Mesenchymal stem cell (in vitro differentiated cells and primary cell): ENCODE measurements around the gene PNLIPRP3.

Experiments
- DNase-seq: peaks from one replicate; pipeline ENCODE4 v3.0.0-alpha.2; 2013
- H2AFZ ChIP-seq: one replicate; pipeline ENCODE4 v1.6.1; 2013; ENCODE audit warnings: low read depth, mild to moderate bottlenecking, control low read depth, inconsistent platforms, low read length, moderate library complexity
- H2AK5ac ChIP-seq: 2 replicates; pipeline ENCODE4 v1.6.1; 2013; ENCODE audit warnings: low read length, moderate library complexity, mild to moderate bottlenecking, inconsistent platforms; ENCODE audit not compliant: severe bottlenecking
- H2BK120ac ChIP-seq: one replicate; pipeline ENCODE4 v1.6.1; 2013; ENCODE audit warnings: low read depth, mild to moderate bottlenecking, inconsistent platforms, low read length, moderate library complexity
- H2BK12ac ChIP-seq, 2 experiments: one replicate each; pipeline ENCODE4 v1.6.1; 2013; ENCODE audit warnings: inconsistent platforms in 2 of 2, low read length in 2 of 2, mild to moderate bottlenecking in 2 of 2, moderate library complexity in 2 of 2, control low read depth in 1 of 2
- H2BK15ac ChIP-seq: one replicate; pipeline ENCODE4 v1.6.1; 2013; ENCODE audit warnings: mild to moderate bottlenecking, low read depth, inconsistent platforms; ENCODE audit not compliant: poor library complexity, severe bottlenecking
- H2BK5ac ChIP-seq: 2 replicates; pipeline ENCODE4 v1.6.1; 2013; ENCODE audit warnings: low read depth, mild to moderate bottlenecking, low read length, control low read depth, inconsistent platforms; ENCODE audit not compliant: poor library complexity, severe bottlenecking
- H3K14ac ChIP-seq, 2 experiments: one replicate each; pipeline ENCODE4 v1.6.1; 2013; ENCODE audit warnings: inconsistent platforms in 2 of 2, low read length in 2 of 2, control low read depth in 1 of 2, mild to moderate bottlenecking in 1 of 2, moderate library complexity in 1 of 2
- H3K18ac ChIP-seq, 2 experiments: one replicate each; pipeline ENCODE4 v1.6.1; 2013; ENCODE audit warnings: inconsistent platforms in 2 of 2, low read length in 2 of 2, control low read depth in 1 of 2, low read depth in 1 of 2, mild to moderate bottlenecking in 1 of 2
- H3K23ac ChIP-seq, 2 experiments: one replicate each; pipeline ENCODE4 v1.6.1; 2013; ENCODE audit warnings: inconsistent platforms in 2 of 2, low read length in 2 of 2, mild to moderate bottlenecking in 2 of 2, moderate library complexity in 2 of 2, control low read depth in 1 of 2
- H3K27ac ChIP-seq: 2 replicates; pipeline ENCODE4 v1.5.1; 2013; ENCODE audit warnings: mild to moderate bottlenecking, moderate library complexity, low read length, control low read depth, inconsistent platforms; ENCODE audit not compliant: poor library complexity, severe bottlenecking
- H3K27me3 ChIP-seq, 2 experiments: 2 replicates each; pipeline versions ENCODE4 v1.6.1 to v1.7.0; 2013; ENCODE audit warnings: low read length in 2 of 2, mild to moderate bottlenecking in 2 of 2, moderate library complexity in 2 of 2, control low read depth in 1 of 2, inconsistent platforms in 1 of 2; ENCODE audit not compliant: control insufficient read depth in 1 of 2, insufficient read depth in 1 of 2
- H3K36me3 ChIP-seq, 2 experiments: 2 replicates each; pipeline versions ENCODE4 v1.6.1 to v1.7.0; 2013; ENCODE audit warnings: low read length in 2 of 2, control low read depth in 1 of 2, inconsistent platforms in 1 of 2, low read depth in 1 of 2, mild to moderate bottlenecking in 1 of 2; ENCODE audit not compliant: insufficient read depth in 2 of 2, control insufficient read depth in 1 of 2
- H3K4ac ChIP-seq, 2 experiments: one replicate each; pipeline ENCODE4 v1.6.1; 2013; ENCODE audit warnings: inconsistent platforms in 2 of 2, low read length in 2 of 2, mild to moderate bottlenecking in 2 of 2, moderate library complexity in 2 of 2, control low read depth in 1 of 2, low read depth in 1 of 2
- H3K4me1 ChIP-seq: 2 replicates; pipeline ENCODE4 v1.6.1; 2013; ENCODE audit warnings: low read depth, low read length, control low read depth; ENCODE audit not compliant: control insufficient read depth, insufficient read depth
- H3K4me2 ChIP-seq: 2 replicates; pipeline ENCODE4 v1.6.1; 2013; ENCODE audit warnings: low read length, mild to moderate bottlenecking, inconsistent platforms; ENCODE audit not compliant: poor library complexity, severe bottlenecking
- H3K4me3 ChIP-seq, 2 experiments: 2 replicates each; pipeline versions ENCODE4 v1.5.1 to v1.7.0; 2013; ENCODE audit warnings: low read length in 2 of 2, mild to moderate bottlenecking in 2 of 2, control low read depth in 1 of 2, low read depth in 1 of 2; ENCODE audit not compliant: insufficient read depth in 1 of 2
- H3K79me1 ChIP-seq: replicated peaks from 2 replicates; pipeline ENCODE4 v1.6.1; 2013; ENCODE audit warnings: mild to moderate bottlenecking, control low read depth, low read length, inconsistent platforms; ENCODE audit not compliant: poor library complexity, severe bottlenecking
- H3K9ac ChIP-seq: 2 replicates; pipeline ENCODE4 v1.7.0; 2013; ENCODE audit warnings: mild to moderate bottlenecking, low read length, moderate library complexity
- H3K9me3 ChIP-seq: 2 replicates; pipeline ENCODE4 v1.7.0; 2013; ENCODE audit warnings: mild to moderate bottlenecking, low read length; ENCODE audit not compliant: control insufficient read depth
- H4K8ac ChIP-seq: one replicate; pipeline ENCODE4 v1.6.1; 2013; ENCODE audit warnings: inconsistent platforms, mild to moderate bottlenecking, low read length, moderate library complexity
- H4K91ac ChIP-seq: one replicate; pipeline ENCODE4 v1.6.1; 2013; ENCODE audit warnings: mild to moderate bottlenecking, low read length, inconsistent platforms
- WGBS: methylation state at CpG from one replicate; pipeline ENCODE4 v1.1.7; 2013; ENCODE audit warnings: mixed read lengths; 5-methylcytosine and 5-hydroxymethylcytosine counted together

Gene PNLIPRP3

DNA sequence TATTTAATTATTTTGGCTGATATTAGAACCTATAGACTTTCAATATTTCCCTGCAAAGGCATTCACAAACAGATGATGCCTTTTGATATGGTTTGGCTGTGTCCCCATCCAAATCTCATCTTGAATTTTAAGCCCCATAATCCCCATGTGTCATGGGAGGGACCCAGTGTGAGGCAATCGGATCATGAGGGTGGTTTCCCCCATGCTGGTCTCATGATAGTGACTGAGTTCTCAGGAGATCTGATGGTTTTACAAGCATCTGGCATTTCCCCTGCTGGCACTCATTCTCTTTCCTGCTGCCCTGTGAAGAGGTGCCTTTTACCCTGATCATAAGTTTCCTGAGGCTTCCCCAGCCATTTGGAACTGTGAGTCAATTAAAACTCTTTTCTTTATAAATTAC lies 9.3 kb upstream of the PNLIPRP3 start:
- WGBS, result 85% methylated on average over 1 of the region's 1 CpG
- no peaks in the 10 kb centered on the region for H3K9me3 ChIP-seq

DNA sequence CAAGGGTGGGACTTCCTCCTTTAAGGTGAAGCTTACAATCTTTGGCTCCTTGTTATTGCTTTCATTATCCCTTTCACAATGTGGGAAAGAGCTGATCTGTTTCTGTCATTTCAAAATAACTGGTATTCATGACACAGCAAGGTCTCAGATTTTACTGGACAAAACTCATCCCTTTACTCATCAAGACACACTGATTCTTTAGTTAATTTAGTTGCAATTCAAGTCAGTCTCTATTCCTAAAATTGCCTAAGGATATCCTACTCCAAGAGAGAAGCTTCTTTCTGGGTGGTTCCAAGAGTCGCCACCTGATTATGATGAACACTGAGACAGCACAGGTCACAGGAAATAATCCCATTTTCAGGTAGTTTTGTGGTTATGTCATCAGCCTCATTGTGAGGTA lies 5.8 kb upstream of the PNLIPRP3 start:
- Histone ChIP-seq H4K91ac (no peak overlapping the region), H3K23ac (no peak overlapping the region), H3K4ac (no peak overlapping the region), H3K4me2 (no peak overlapping the region), H4K8ac (no peak overlapping the region), H3K79me1 (no peaks in the 10 kb centered on the region), H3K4me1 (no peaks in the 10 kb centered on the region), H3K27me3 (no peaks in the 10 kb centered on the region), H3K9ac (peak overlapping the region; percentile 20), H2BK120ac (no peak overlapping the region), H2BK15ac (no peak overlapping the region), H2AK5ac (no peak overlapping the region), H3K27ac (no peak overlapping the region), H3K36me3 (no peaks in the 10 kb centered on the region), H3K14ac (no peak overlapping the region), H2BK5ac (no peak overlapping the region), H3K18ac (no peak overlapping the region), H2AFZ (no peak overlapping the region), H3K4me3 (no peak overlapping the region), H2BK12ac (no peak overlapping the region), H3K9me3 (no peaks in the 10 kb centered on the region)
- WGBS, result 82% methylated on average over 1 of the region's 1 CpG
- DNase-seq, result no peak

More for the DNA sequence above, 9.3 kb upstream of the PNLIPRP3 start:
- H3K14ac ChIP-seq, result no peak overlapping the region
- H3K27me3 ChIP-seq, result no peaks in the 10 kb centered on the region
- DNase-seq, result no peak
- H3K4me1 ChIP-seq, result no peaks in the 10 kb centered on the region
- no peak overlapping the region for H4K91ac ChIP-seq
- no peak overlapping the region for H2BK5ac ChIP-seq
- no peaks in the 10 kb centered on the region for H3K79me1 ChIP-seq
- no peak overlapping the region for H4K8ac ChIP-seq
- no peaks in the 10 kb centered on the region for H3K36me3 ChIP-seq
- H2BK12ac ChIP-seq, result no peak overlapping the region
- no peak overlapping the region for H3K4ac ChIP-seq
- no peak overlapping the region for H2BK15ac ChIP-seq
- H3K23ac ChIP-seq, result no peak overlapping the region
- no peak overlapping the region for H3K18ac ChIP-seq
- peak overlapping the region; percentile 78 for H3K9ac ChIP-seq
- no peak overlapping the region for H2AFZ ChIP-seq
- no peak overlapping the region for H2BK120ac ChIP-seq
- H2AK5ac ChIP-seq, result no peak overlapping the region
- H3K4me2 ChIP-seq, result no peak overlapping the region
- H3K27ac ChIP-seq, result no peak overlapping the region
- peak overlapping the region in 1 of 2 experiments; percentile 61 for H3K4me3 ChIP-seq

DNA sequence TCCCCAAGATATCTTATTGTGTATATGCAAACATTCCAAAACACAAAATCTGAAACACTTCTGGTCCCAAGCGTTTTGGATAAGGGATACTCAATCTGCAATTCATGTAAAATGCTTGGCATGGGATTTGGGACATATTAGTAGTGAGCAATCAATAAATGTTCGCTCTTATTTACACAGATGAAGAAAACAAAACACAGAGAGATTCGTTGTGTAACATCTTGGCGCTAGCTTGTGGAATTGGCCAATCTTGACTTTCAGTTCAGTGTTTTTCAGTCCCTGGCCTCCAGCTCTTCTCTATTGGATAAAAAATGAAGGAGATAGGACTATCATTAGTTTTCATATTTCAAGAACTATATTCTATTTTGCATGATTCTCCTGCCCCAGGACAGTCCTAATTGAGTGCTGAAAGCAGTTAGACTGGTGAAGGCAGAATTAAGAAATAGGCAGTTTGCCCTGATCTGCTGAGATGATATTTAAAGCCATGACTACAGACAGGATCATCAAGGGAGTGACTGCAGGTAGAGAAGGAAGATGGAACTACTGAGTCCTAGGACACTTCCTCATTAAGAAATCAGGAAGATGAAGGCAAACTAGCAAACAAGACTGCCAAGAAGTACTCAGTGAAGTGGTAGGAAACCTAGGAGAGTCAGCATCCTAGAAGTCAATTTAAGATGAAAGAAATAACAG lies 1.8 kb downstream of the PNLIPRP3 start:
- no peak overlapping the region for H3K27ac ChIP-seq
- H2BK15ac ChIP-seq, result no peak overlapping the region
- H3K9ac ChIP-seq, result peak overlapping the region; percentile 50
- H3K18ac ChIP-seq, result no peak overlapping the region
- no peak overlapping the region for H3K14ac ChIP-seq
- H2AK5ac ChIP-seq, result no peak overlapping the region
- DNase-seq, result no peak
- H3K4me2 ChIP-seq, result no peak overlapping the region
- no peak overlapping the region for H2AFZ ChIP-seq
- H3K4me3 ChIP-seq, result no peak overlapping the region
- no peaks in the 10 kb centered on the region for H3K36me3 ChIP-seq
- WGBS, result 81% methylated on average over 4 of the region's 4 CpGs
- no peak overlapping the region for H3K4ac ChIP-seq
- no peaks in the 10 kb centered on the region for H3K79me1 ChIP-seq
- H4K91ac ChIP-seq, result no peak overlapping the region
- peaks cover 0 to 11% of the 10 kb centered on the region in 2 experiments for H3K27me3 ChIP-seq
- no peak overlapping the region for H3K23ac ChIP-seq
- no peak overlapping the region for H2BK120ac ChIP-seq
- no peaks in the 10 kb centered on the region for H3K9me3 ChIP-seq
- H4K8ac ChIP-seq, result no peak overlapping the region
- no peak overlapping the region for H2BK12ac ChIP-seq
- no peak overlapping the region for H2BK5ac ChIP-seq
- H3K4me1 ChIP-seq, result no peaks in the 10 kb centered on the region

DNA sequence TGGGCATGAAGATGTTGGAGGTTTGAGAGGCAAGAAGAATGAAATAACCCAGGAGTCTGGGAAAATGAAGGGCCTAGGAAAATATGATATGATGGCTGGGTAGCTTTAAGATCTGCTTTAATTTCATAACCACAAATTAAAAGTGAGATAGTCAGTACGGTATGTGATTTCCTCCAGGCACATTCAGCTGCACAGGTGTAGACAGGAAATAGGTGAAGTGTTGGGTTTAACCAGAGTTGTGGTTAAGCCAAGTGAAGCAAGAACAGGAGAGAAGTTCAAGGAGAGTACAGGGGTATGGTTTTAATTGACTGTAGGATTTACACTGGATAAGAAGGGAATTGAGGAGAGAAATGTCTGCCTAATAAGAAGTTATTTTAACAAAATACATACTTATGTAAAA lies 2.6 kb downstream of the PNLIPRP3 start:
- Histone ChIP-seq H3K4me2 (no peak overlapping the region), H2AK5ac (no peak overlapping the region), H3K18ac (no peak overlapping the region), H3K27me3 (peaks cover 0 to 11% of the 10 kb centered on the region in 2 experiments), H3K27ac (no peak overlapping the region), H3K9ac (no peak overlapping the region), H2AFZ (no peak overlapping the region), H2BK12ac (no peak overlapping the region), H3K14ac (no peak overlapping the region), H4K91ac (no peak overlapping the region), H3K4me3 (no peak overlapping the region), H3K9me3 (no peaks in the 10 kb centered on the region), H3K36me3 (no peaks in the 10 kb centered on the region), H2BK15ac (no peak overlapping the region), H4K8ac (no peak overlapping the region), H3K79me1 (no peaks in the 10 kb centered on the region), H3K23ac (no peak overlapping the region), H3K4ac (no peak overlapping the region), H3K4me1 (no peaks in the 10 kb centered on the region), H2BK120ac (no peak overlapping the region), H2BK5ac (no peak overlapping the region)
- no peak for DNase-seq
- 93% methylated on average over 1 of the region's 1 CpG for WGBS
